ENCODE results near the gene SNAPC5.
"Not testable (repeated sequence)": the region's sequence is repeated elsewhere in the genome, so short reads cannot be mapped to it uniquely, and the experiment has no call there.

The SNAPC5 gene

GRCh38 chr15:66489179-66489791 lies 8.3 kb downstream of the SNAPC5 start:
- FAIRE-seq: no peak

DNA sequence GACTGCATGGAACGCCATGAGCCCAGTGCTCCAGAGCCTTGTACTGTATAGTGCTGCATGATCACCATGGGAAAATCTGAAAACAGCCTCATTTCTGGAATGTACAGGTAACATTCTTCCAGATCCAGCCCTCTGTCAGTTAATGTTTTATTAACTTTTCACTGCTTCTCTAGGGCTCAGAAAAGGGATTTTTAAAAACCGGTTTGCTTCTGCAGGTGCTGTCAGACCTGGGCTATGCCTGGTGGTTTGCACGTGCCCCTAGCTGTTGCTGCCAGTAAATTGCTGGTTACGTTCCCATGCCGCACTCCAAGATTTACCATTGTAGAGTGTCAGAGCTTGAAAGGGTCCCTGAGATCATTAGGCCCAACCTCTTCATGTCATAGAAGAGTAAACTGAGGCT lies 9.0 kb downstream of the SNAPC5 start:
- FAIRE-seq: no peak

- FAIRE-seq: no peak
Measured at GRCh38 chr15:66486887-66487286, 10.7 kb downstream of the SNAPC5 start.

GRCh38 chr15:66484539-66485112 lies 12.9 kb downstream of the SNAPC5 start:
- no peak for FAIRE-seq

DNA sequence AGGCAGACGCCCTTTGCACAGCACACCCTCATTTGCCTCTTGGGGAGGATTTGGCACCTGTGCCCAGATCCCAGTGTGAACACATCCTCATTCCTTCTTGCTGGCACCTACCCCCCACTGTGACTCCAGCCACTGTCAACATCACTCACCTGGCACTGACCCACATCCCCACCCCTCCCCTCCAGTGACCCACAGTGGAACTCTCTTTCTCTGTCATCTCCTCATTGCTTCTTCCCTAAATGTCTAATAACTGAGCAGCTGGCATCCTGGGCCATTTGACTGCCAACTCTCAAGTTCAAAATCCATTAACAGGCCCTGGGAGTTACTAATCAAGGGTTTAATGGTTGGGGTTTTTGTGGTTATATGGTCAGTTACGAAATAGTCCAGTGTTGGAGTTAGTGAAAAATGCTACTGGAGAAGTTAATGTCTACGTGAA lies 14.4 kb downstream of the SNAPC5 start:
- no peak for FAIRE-seq

DNA sequence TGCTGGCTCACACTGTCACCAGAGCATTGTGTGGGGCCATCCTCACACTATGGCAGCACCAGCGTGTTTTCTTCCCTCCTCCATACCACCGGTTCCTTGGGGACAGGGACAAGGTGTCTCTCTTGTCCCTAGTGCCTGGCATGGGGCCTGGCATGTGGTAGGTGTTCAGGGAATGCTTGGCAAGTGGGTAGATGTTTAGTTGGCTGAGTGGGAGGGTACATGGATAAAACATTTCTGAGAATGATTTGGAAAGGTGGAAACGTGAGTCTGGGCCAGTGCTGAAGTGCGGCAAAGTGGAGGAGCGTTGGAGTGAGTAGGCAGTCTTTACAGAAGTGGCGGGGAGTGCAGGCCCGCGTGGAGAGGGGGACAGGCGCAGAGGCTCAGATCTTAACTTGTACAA lies 15.0 kb downstream of the SNAPC5 start:
- FAIRE-seq: no peak

GRCh38 chr15:66481107-66481856 lies 16.3 kb downstream of the SNAPC5 start:
- FAIRE-seq: no peak

GRCh38 chr15:66480267-66480666 lies 17.3 kb downstream of the SNAPC5 start:
- no peak for FAIRE-seq

GRCh38 chr15:66477011-66477410 lies 20.6 kb downstream of the SNAPC5 start:
- FAIRE-seq: no peak

- no peak for FAIRE-seq
Measured at GRCh38 chr15:66476535-66476934, 21.0 kb downstream of the SNAPC5 start.

DNA sequence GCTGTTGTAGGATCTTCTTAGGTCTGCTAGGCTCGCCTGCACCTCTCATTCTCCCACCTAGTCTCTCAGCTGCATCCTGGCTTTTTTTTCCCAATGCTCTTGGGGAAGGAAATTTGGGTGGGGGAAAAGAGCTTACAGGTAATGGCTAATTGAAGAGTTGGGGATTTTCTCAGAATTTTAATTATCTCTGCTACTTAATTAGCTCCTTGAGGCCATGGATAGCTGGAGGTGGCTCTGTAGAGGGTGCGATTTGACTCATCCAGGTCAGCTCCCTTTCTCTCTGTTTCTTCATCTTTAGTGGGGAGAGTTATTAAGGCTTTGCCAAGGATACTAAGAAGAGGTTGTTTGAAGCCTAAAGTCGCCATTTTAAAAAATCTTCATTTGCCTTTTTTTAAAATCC lies 22.6 kb downstream of the SNAPC5 start:
- no peak for FAIRE-seq

- no peak for FAIRE-seq
Measured at GRCh38 chr15:66474135-66474534, 23.4 kb downstream of the SNAPC5 start.

- FAIRE-seq: no peak
Measured at GRCh38 chr15:66472176-66472999, 25.2 kb downstream of the SNAPC5 start.

DNA sequence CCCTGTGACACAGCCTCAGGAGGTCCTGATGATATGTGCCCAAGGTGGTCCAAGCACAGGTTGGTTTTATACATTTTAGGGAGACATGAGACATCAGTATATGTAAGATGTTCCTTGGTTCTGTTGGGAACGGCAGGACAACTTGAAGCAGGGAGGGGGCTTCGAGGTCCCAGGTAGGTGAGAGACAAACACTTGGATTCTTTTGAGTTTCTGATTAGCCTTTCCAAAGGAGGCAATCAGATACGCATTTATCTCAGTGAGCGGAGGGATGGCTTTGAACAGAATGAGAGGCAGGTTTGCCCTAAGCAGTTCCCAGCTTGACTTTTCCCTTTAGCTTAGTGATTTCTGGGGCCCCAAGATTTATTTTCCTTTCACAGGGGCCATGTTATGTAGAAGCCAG lies 26.7 kb downstream of the SNAPC5 start:
- FAIRE-seq: not testable (repeated sequence)

GRCh38 chr15:66467162-66468040 lies 30.2 kb downstream of the SNAPC5 start:
- FAIRE-seq: not testable (repeated sequence)

- FAIRE-seq: not testable (repeated sequence)
Measured at GRCh38 chr15:66465294-66465693, 32.3 kb downstream of the SNAPC5 start.

- no peak for FAIRE-seq
Measured at GRCh38 chr15:66462627-66463026, 34.9 kb downstream of the SNAPC5 start.

GRCh38 chr15:66461917-66462316 lies 35.6 kb downstream of the SNAPC5 start:
- no peak for FAIRE-seq

GRCh38 chr15:66461294-66461693 lies 36.3 kb downstream of the SNAPC5 start:
- not testable (repeated sequence) for FAIRE-seq

DNA sequence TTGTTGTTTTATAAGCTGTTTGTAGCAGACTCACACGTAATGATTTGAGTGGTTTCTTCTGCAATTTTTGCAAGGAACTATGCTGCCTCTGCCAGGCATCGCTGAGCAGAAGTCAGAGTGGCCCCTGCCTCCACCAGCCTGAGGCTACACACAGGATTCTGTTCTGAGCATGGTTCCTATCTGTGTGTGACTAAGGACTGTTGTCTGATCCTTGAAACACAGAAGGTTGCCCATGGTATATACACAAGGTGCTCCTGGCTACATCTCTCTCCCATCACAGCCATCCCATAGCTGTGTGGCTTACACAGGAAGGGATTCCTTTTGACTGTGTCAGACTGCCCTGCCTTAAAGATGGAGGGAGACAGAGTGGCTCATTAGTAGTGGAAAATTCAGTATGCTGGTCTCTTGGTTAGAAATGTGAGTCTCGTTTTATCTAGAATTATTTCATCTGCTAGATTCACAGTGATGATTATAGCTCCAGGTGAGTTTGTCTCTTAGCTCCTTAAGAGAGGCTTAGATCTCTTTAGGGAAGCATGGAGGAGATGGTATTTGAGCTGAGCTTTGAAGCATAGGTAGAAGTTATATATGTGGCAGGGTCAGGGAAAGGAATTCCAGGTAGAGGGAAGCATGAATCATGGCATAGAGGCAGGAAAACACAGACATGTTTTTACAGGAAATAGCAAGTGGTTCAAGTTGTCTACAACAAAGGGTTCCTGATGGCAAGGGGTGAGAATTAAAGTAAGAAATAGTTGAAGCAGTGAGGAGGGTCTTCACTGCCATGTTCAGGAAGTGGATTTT lies 37.5 kb downstream of the SNAPC5 start:
- FAIRE-seq: no peak

- FAIRE-seq: no peak
Measured at GRCh38 chr15:66456211-66456610, 41.4 kb downstream of the SNAPC5 start.
